Activated naive CD4-positive, alpha-beta T cell treated with anti-CD3 and anti-CD28 coated beads for 36 hours (primary cell): Measurements from ENCODE around the gene DCTN3. TPM values are rescaled to one million over a fixed set of nuclear protein-coding genes. Genes with fewer than 3 reads are reported as not detected.

Experiments used
- CTCF ChIA-PET: fragments of 350-600 bp; sonication (Branson Sonifier 250); formaldehyde crosslinking; loops from one replicate; lab custom pipeline; 2021; ENCODE audit warnings: antibody characterized with exemption; lab: Charles Lee
- DNase-seq: peaks from one replicate; pipeline ENCODE4 v3.0.0-alpha.2; 2020
- H3K27ac Mint-ChIP-seq: one replicate; pipeline ENCODE4 v1.8.0; 2021; ENCODE audit warnings: mild to moderate bottlenecking, mixed read lengths
- H3K27me3 Mint-ChIP-seq: one replicate; pipeline ENCODE4 v1.8.0; 2021; ENCODE audit warnings: low read depth, mixed read lengths
- H3K36me3 Mint-ChIP-seq: one replicate; pipeline ENCODE4 v1.8.0; 2021; ENCODE audit warnings: low read depth, mixed read lengths
- H3K4me1 Mint-ChIP-seq: one replicate; pipeline ENCODE4 v1.8.0; 2021; ENCODE audit warnings: low read depth, mixed read lengths
- H3K4me3 Mint-ChIP-seq: one replicate; pipeline ENCODE4 v1.8.0; 2021; ENCODE audit warnings: mild to moderate bottlenecking, moderate library complexity, mixed read lengths
- H3K9me3 Mint-ChIP-seq: one replicate; pipeline ENCODE4 v1.8.0; 2021; ENCODE audit warnings: mixed read lengths
- intact Hi-C: fragments of 100-400 bp; cut with micrococcal nuclease; formaldehyde crosslinking; loops from one replicate; pipeline ENCODE4 v1.15.1; 2023
- total RNA-seq, 2 experiments: library from RNA; stranded (reverse); gene quantifications; one replicate each; pipeline ENCODE4 v1.2.3, GENCODE V29; 2021

The DCTN3 gene
- total RNA-seq, 2 experiments from 2014 or later: 86.1 to 87.5 TPM

- H3K4me3 Mint-ChIP-seq: no peak overlapping the region
- DNase-seq: no peak
- peaks cover 8% of the 10 kb centered on the region for H3K27me3 Mint-ChIP-seq
- no peaks in the 10 kb centered on the region for H3K4me1 Mint-ChIP-seq
- H3K27ac Mint-ChIP-seq: no peak overlapping the region
- CTCF ChIA-PET: interaction anchor here (3.4 to 3.8 kb wide), 2 partner anchors 27 to 39 kb away, joined by 22 to 26 read pairs; no protein-coding TSS in a partner anchor
- H3K36me3 Mint-ChIP-seq: no peaks in the 10 kb centered on the region
- intact Hi-C loops: no loop called here
- no peaks in the 10 kb centered on the region for H3K9me3 Mint-ChIP-seq
Observed at GRCh38 chr9:34564617-34565016, 55.7 kb downstream of the DCTN3 start.

Other genes with a start within 250 kb of the DCTN3 start
- gene MYORG, start 243.6 kb downstream of the DCTN3 start, total RNA-seq: 1 to 10 TPM; 1.1 to 2.0 TPM
- gene FAM219A, start 161.9 kb downstream of the DCTN3 start, total RNA-seq: 10 to 100 TPM; 11.1 to 11.6 TPM
- gene DNAI1, start 161.7 kb downstream of the DCTN3 start, total RNA-seq: under 1 TPM in 1 of 2 experiments, not detected in 1; 0.26 TPM
- under 1 TPM; 0.19 to 0.27 TPM for gene ENHO, start 97.5 kb downstream of the DCTN3 start, total RNA-seq
- not detected for gene CNTFR, start 30.8 kb downstream of the DCTN3 start, total RNA-seq
- 10 to 100 TPM; 25.7 to 27.0 TPM for gene RPP25L, start 8.4 kb downstream of the DCTN3 start, total RNA-seq
- under 1 TPM; 0.29 to 0.37 TPM for gene ARID3C, start 8.6 kb upstream of the DCTN3 start, total RNA-seq
- 10 to 100 TPM; 58.9 TPM for gene SIGMAR1, start 17.3 kb upstream of the DCTN3 start, total RNA-seq
- 10 to 100 TPM; 42.0 to 44.6 TPM for gene GALT, start 26.2 kb upstream of the DCTN3 start, total RNA-seq
- 10 to 100 TPM; 12.1 to 13.0 TPM for gene IL11RA, start 31.7 kb upstream of the DCTN3 start, total RNA-seq
- gene CCL27, start 42.2 kb upstream of the DCTN3 start, total RNA-seq: under 1 TPM in 1 of 2 experiments, not detected in 1; 0.69 TPM
- not detected for gene CCL19, start 70.8 kb upstream of the DCTN3 start, total RNA-seq
- not detected for gene CCL21, start 89.6 kb upstream of the DCTN3 start, total RNA-seq